ENCODE data around the gene C19orf53.

DNA sequence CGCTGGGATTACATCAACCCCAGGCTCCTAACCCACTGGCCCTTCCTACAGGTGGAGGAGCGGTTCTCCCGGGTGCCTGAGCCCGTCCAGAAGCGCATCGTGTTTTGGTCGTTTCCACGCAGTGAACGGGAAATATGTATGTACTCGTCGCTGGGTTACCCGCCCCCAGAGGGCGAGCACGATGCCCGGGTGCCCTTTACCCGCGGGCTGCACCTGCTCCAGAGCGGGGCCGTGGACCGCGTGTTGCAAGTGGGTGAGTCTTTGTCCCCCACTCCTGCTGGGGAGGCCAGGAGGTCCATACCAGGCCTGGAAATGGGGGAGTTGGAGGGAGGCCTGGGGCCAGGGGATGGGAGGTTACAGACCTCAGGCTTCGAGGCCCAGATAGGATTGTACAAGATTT, 25.4 kb downstream of the C19orf53 start:
- TF ChIP-seq CTCF (conservative IDR thresholded peaks at IDR 0.05) (no peak), ZFX (IDR thresholded peaks at IDR 0.05) (no peak)

All from C4-2B (cell line).